HG03064 (cell line): ENCODE measurements around the gene KCNB1.

Experiments used
- ATAC-seq: cut with Tn5 transposase; IDR thresholded peaks from one replicate; pipeline ENCODE4 v1.9.1; 2021; ENCODE audit warnings: low read depth; ENCODE audit not compliant: unreplicated experiment

The KCNB1 gene

GRCh38 chr20:49503176-49503575 is 20.7 kb upstream of the KCNB1 start:
- ATAC-seq = no peak

DNA sequence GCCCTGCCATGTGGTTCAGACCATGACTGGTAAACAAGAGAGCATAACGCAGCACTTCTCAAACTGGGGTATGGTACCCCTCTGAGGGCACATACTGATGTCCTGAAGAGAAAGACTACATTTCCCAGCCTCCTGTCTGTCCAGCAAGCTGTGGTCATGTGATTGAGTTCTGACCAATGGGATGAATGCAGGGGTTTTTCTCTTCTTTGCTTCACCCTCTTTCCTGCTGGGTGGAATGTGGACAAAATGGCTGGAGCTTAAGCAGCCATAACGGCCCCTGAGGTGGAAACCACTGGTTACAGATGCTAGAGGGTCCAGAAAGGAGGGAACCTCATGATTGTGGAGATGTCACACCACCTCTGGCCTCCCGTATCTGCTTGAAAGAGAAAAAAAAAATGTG is 19.4 kb upstream of the KCNB1 start:
- ATAC-seq = no peak

- ATAC-seq = no peak
Measured at GRCh38 chr20:49497398-49497669, 14.9 kb upstream of the KCNB1 start.

GRCh38 chr20:49496553-49497397 is 14.3 kb upstream of the KCNB1 start:
- no peak for ATAC-seq

- no peak for ATAC-seq
Measured at GRCh38 chr20:49496043-49496442, 13.6 kb upstream of the KCNB1 start.

DNA sequence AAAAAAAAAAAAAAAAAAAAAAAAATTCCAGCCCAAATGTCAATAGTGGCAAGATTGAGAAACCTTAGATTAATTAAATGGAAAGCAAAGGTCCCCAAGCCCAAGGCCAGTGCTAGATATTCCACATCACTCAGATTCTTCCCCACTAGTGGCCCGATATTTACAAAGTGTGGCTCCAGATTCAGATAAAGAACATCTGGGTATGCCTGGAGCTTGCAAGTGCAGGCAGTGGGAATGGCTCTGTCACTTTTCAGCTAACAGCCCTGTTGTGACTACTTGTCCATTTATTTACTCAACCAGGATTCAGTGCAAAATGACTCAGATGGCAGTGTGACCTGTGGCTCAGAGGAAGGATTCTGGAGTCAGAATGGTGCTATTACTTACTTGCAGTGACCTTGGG is 8.2 kb upstream of the KCNB1 start:
- ATAC-seq = no peak

DNA sequence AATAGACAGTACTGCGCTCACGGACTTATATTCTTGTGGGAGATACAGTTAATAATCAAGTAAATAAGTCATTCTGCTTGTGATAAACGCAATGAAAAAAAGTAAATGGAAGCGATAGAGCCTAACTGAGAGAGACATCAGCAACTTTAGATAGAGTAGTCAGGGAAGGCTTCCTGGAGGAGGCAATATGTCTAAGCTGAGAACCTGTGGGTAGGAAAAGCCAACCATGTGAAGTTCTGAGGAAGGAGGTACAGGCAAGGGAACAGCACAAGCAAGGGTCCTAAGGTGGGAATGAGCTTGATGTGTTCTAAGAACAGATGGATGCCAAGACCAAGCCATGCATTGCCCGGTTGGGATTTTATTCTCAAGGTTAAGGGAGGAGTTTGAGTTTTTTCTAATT is 7.2 kb upstream of the KCNB1 start:
- no peak for ATAC-seq

DNA sequence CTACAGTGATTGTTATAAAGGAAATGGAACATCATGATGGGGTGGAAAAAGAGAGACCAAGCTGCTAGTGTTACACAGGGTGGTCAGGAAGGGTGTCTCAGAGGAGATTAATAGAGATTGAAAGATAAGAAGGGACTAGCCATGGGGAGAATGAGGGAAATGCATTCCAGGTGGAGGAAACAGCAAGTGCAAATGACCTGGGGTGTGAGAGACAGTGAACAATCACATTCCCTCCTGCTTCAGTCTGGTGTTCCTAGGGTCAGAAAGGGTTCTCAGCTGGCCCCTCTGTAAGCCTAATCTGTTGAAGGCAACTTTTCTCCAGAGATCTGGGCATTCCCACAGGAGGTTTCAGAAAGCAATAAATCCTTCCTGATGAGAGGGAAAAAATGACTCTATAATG is 3.6 kb upstream of the KCNB1 start:
- ATAC-seq = no peak

DNA sequence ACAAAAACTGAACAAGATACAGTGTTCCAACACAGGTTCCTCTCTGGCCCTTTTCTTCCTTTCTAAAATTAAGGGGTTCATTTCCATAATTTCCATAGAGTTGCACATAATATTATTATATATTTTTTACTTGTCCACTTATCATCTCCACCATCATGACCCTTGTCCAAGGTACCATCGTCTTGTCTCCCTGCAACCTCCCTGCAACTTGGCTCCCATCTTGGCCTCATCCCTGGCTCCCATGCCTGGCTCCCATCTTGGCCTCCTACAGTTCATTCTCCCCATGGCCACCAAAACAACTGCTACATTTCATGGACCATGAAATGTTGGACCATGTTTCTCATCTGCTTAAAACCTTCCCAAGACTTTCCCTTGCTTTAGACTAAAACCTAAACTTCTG is 3.1 kb upstream of the KCNB1 start:
- no peak for ATAC-seq

- no peak for ATAC-seq
Measured at GRCh38 chr20:49484180-49485140, 2.0 kb upstream of the KCNB1 start.

DNA sequence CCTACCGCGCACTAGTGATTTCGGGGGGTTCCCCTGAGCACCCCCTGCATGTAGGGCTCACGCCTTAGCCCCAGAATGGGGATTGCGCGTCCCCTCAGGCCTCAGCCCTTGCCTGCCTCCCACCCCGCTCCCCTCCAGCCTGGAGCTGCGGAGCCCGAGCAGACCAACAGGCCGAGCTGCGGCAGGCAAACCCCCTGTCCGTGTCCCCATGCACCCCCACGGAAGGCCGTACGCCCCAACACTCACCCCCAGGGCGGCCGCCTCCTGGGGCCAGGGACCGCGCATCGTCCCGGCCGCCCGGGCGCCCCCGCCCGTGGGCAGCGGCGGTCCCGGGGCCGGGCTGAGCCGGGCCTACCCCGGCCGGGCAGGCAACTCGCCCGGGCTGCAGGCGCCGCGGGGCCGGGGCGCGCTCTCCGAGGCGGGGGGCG is 1.2 kb upstream of the KCNB1 start:
- no peak for ATAC-seq

DNA sequence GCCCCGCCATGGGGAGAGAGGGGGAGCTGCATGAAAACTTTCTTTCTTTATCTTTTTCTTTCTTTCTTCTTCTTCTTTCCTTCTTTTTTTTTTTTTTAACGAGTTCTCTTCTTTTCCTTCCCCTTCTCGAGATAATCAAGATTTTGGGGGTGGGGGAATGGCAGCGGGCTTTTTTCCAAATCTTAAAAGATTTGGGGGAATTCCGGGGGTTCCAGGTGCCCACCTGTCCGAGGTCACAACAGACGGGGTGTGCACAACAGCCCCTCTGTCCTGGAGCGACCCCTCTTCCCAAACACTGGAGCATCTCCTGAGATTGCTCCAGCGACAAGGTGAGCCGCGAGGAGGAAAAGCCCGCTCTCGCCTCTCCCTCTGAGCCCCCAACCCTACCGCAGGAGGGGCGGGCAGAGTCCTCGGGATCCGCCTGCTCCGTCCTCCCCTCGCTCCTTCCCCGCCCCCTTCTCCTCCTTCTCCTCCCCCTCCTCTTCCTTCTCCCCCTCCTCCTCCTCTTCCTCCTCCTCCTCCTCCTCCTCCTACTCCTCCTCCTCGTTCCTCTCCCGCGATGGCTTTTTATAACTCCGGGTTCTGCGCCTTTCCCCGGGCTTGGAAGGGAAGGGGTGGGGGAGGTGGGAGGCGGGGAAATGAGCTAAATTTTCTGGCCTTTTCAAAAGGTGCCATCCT is 689 bp upstream of the KCNB1 start:
- ATAC-seq = no peak

DNA sequence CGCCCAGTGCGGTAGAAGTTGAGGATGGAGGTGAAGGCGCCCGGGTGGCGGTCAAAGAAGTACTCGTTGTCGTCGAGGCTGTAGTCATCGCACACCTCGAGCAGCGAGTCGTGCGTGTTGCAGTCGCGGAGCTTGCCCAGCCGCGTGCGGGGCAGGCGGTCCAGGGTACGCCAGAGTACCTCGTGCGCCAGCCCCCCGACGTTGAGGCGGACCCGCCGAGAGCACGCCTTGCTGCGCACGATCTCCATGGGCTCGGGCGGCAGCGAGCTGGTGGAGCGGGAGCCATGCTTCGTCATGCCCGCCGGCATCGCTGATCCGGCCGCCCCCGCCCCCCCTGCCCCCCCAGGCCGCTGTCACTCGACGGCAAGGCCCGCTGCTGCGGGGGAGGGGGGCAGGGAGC is 295 bp downstream of the KCNB1 start:
- no peak for ATAC-seq

- ATAC-seq = no peak
Measured at GRCh38 chr20:49481116-49481515, 1.4 kb downstream of the KCNB1 start.

DNA sequence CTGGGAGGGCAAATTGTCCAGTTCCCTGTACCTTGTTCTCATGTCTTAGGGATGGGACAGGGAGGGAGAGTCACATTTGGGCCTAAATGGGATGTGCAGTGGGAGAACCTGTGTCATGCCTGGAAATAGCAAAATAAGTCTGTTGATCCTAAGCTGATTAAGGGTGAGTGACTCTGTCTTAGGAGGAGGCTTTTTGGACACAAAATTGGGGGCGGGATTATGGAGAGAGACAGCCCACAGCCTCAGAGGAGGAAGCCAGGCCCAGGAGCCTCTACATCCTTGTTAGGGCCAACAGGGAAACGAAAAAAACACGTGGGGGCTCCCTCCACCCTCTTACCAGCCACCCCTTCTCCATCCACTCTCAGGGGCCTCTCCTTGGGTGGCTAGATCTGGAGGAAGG is 2.2 kb downstream of the KCNB1 start:
- no peak for ATAC-seq

GRCh38 chr20:49479785-49480184 is 2.7 kb downstream of the KCNB1 start:
- no peak for ATAC-seq

- ATAC-seq = no peak
Measured at GRCh38 chr20:49478754-49479689, 3.4 kb downstream of the KCNB1 start.

DNA sequence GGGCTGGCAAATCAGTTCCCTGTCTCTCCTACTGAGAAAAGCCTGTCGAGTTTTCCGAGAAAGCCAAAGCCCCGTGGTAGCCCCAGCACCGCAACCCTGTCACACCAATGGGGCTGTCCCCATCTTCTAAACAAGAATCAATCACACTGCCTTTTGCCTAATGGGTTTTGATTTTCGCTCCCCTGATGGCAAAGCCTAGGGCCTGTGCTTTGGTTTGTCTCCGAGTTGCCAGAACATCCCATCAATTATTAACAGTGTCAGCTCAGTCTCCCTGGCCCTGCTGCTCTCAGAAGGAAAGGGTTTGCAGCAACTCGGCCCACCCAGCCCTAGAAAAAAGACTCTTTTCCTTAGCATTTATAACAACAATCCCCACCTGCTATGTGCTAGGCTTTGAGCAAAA is 4.2 kb downstream of the KCNB1 start:
- no peak for ATAC-seq

DNA sequence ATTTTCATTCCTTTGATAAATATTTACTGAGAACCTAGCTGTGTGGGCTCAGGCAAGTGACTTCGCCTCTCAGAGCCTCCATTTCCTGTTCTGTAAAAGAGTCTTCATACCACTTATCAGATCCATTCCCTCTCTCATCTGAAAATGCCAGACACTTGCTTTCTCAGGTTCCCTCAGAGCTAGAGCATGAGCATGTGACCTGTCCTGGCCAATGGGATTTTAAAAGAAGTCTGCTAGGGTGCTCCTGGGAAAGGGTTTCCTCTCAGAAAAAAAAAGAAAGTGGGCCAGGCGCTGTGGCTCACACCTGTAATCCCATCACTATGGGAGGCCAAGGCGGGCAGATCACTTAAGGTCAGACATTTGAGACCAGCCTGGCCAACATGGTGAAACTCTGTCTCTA is 5.3 kb downstream of the KCNB1 start:
- ATAC-seq = no peak

GRCh38 chr20:49476016-49476355 is 6.5 kb downstream of the KCNB1 start:
- ATAC-seq = no peak
